Stimulated activated CD4-positive, alpha-beta T cell treated with anti-CD3 and anti-CD28 coated beads, Interleukin-4, amount 100 ng/mL, for 24 hours (primary cell): ENCODE results near the gene RMDN2.
A peak's percentile ranks its signal among the peaks of the same experiment; 100 is the strongest.

Experiments used
- DNase-seq: peaks from one replicate; pipeline ENCODE4 v3.0.0-alpha.2; 2020

Gene RMDN2

GRCh38 chr2:37925063-37925897, at the start of gene RMDN2:
Gene RMDN2, plus strand, starts transcription at chr2:37925287. Its CDS starts 3,991 bp downstream, at chr2:37929278.
- peak; percentile 80 for DNase-seq

GRCh38 chr2:37875403-37875906, 49.6 kb upstream of the RMDN2 start:
- no peak for DNase-seq

- no peak for DNase-seq
These were observed 48.9 kb upstream of the RMDN2 start for GRCh38 chr2:37876227-37876626.

GRCh38 chr2:37877457-37878315, 47.4 kb upstream of the RMDN2 start:
- peak; percentile 34 for DNase-seq

GRCh38 chr2:37878536-37878935, 46.6 kb upstream of the RMDN2 start:
- no peak for DNase-seq

GRCh38 chr2:37880551-37880950, 44.5 kb upstream of the RMDN2 start:
- no peak for DNase-seq

- no peak for DNase-seq
These were observed 43.7 kb upstream of the RMDN2 start for GRCh38 chr2:37881397-37881796.

- no peak for DNase-seq
These were observed 43.1 kb upstream of the RMDN2 start for GRCh38 chr2:37882036-37882435.

GRCh38 chr2:37883518-37883917, 41.6 kb upstream of the RMDN2 start:
- no peak for DNase-seq

- DNase-seq = no peak
These were observed 39.6 kb upstream of the RMDN2 start for GRCh38 chr2:37885329-37885993.

- no peak for DNase-seq
These were observed 38.3 kb upstream of the RMDN2 start for GRCh38 chr2:37886745-37887144.

- no peak for DNase-seq
These were observed 37.8 kb upstream of the RMDN2 start for GRCh38 chr2:37887286-37887685.

GRCh38 chr2:37890893-37891495, 34.1 kb upstream of the RMDN2 start:
- DNase-seq = peak; percentile 76

- DNase-seq = no peak
These were observed 33.1 kb upstream of the RMDN2 start for GRCh38 chr2:37891846-37892435.

- DNase-seq = no peak
These were observed 32.5 kb upstream of the RMDN2 start for GRCh38 chr2:37892436-37893114.

- no peak for DNase-seq
These were observed 31.8 kb upstream of the RMDN2 start for GRCh38 chr2:37893327-37893726.

GRCh38 chr2:37894047-37894446, 31.0 kb upstream of the RMDN2 start:
- DNase-seq = peak; percentile 47

- DNase-seq = peak; percentile 27
These were observed 30.5 kb upstream of the RMDN2 start for GRCh38 chr2:37894601-37895000.

- DNase-seq = no peak
These were observed 29.9 kb upstream of the RMDN2 start for GRCh38 chr2:37895140-37895539.

- DNase-seq = no peak
These were observed 28.8 kb upstream of the RMDN2 start for GRCh38 chr2:37896319-37896718.

GRCh38 chr2:37897511-37897910, 27.6 kb upstream of the RMDN2 start:
- no peak for DNase-seq

- DNase-seq = no peak
These were observed 26.6 kb upstream of the RMDN2 start for GRCh38 chr2:37898448-37898847.
